Adrenal gland (tissue), 12 donors: ENCODE measurements around the gene SLC30A2. TPM values are rescaled to one million over a fixed set of nuclear protein-coding genes. Genes with fewer than 3 reads are reported as not detected.
A peak's percentile ranks its signal among the peaks of the same experiment; 100 is the strongest.

Experiments used
- DNase-seq, 7 donors: peaks; one replicate each; pipeline ENCODE4 v3.0.0-alpha.2; 2019 to 2020
- H3K27ac ChIP-seq, 5 donors: fragments of 200-600 bp; sonication (generic) in 4 of 5; 1 replicate in 3 of 5; 2 replicates in 2 of 5; pipeline versions ENCODE4 v1.5.1 to v1.8.0; 2016 to 2020; ENCODE audit warnings: mild to moderate bottlenecking in 1 of 5
- H3K27me3 ChIP-seq: fragments of 200-600 bp; 2 replicates; pipeline ENCODE4 v1.8.0; 2021
- H3K36me3 ChIP-seq, 2 donors: fragments of 200-600 bp; replicated peaks in 1 of 2; 1 replicate in 1 of 2; 2 replicates in 1 of 2; pipeline versions ENCODE4 v1.5.1 to v1.8.0; 2018 to 2022
- H3K4me1 ChIP-seq, 2 donors: fragments of 200-600 bp; replicated peaks in 1 of 2; 1 replicate in 1 of 2; 2 replicates in 1 of 2; pipeline versions ENCODE4 v1.5.1 to v1.8.0; 2018 to 2021
- H3K4me3 ChIP-seq, 4 donors: fragments of 200-600 bp; sonication (generic) in 3 of 4; one replicate each; pipeline ENCODE4 v1.5.1; 2016 to 2018
- H3K9me3 ChIP-seq, 3 donors: fragments of 200-600 bp; sonication (generic) in 1 of 3; replicated peaks in 1 of 3; 1 replicate in 2 of 3; 2 replicates in 1 of 3; pipeline versions ENCODE4 v1.5.1 to v1.8.0; 2016 to 2021
- POLR2A ChIP-seq, 2 donors: fragments of 450-650 bp; IDR thresholded peaks; one replicate each; pipeline ENCODE4 v1.6.1; 2017; ENCODE audit warnings: antibody characterized with exemption in 2 of 2, mild to moderate bottlenecking in 2 of 2, moderate library complexity in 1 of 2
- WGBS, 4 donors: extraction: QIAGEN DNeasy Blood & Tissue Kit in 2 of 4; methylation state at CpG; one replicate each; pipeline versions ENCODE4 v1.1.5 to v1.1.7; 2013 to 2017; 5-methylcytosine and 5-hydroxymethylcytosine counted together
- intact Hi-C, 2 donors: fragments of 100-400 bp; cut with DNase I; formaldehyde crosslinking; loops; one replicate each; pipeline versions ENCODE4 v1.14.1 to v1.15.0; 2022 to 2023
- polyA plus RNA-seq, 3 donors: library from polyadenylated mRNA; stranded (reverse); fragments of 200-250 nt in 2 of 3; fragments of 350-450 nt in 1 of 3; fragmentation: Illumina TruSeq in 1 of 3; extraction: RNeasy Lipid Tissue Mini Kit (QIAGEN cat#74804) in 1 of 3; gene quantifications; one replicate each; pipeline ENCODE4 v1.2.3, GENCODE V29; 2013 to 2014
- total RNA-seq, 9 donors: library from RNA; depleted of rRNA in 4 of 9; stranded (reverse); fragments of >200 nt in 4 of 9; fragments of 120-200 nt in 1 of 9; fragmentation: NEBNext Ultra II Directional in 1 of 9; extraction: Animal tissue kit (Norgen Biotek cat#: 25700) in 1 of 9; gene quantifications; one replicate each; pipeline versions ENCODE4 v1.1.0 to v1.2.4, GENCODE V29; 2013 to 2023
- TF ChIP-seq, protein P1 (sequence below), 6 experiments: fragments of 450-650 bp in 4 of 6; fragments of 200-600 bp in 2 of 6; sonication (generic) in 1 of 6; IDR thresholded peaks; 1 replicate in 5 of 6; 2 replicates in 1 of 6; pipeline versions ENCODE4 v1.5.1 to v1.8.0; 2016 to 2021; ENCODE audit warnings: antibody characterized with exemption in 6 of 6, mild to moderate bottlenecking in 2 of 6, moderate library complexity in 1 of 6
- donor health status: healthy with polysubstance abuse.
- donor health status: Bipolar disorder and iron deficiency.
- donor health status: DM: yes; HTN: yes; CAD: no.
- donor health status: DM: no; HTN: no; CAD: no.
- donor health status: DM: no; HTN: no; CAD: no.
- donor health status: DM: yes; HTN: yes; CAD: no.

Gene SLC30A2
- total and polyA plus RNA-seq, 12 donors, result 0.06 to 4.8 (median 0.47) TPM

DNA sequence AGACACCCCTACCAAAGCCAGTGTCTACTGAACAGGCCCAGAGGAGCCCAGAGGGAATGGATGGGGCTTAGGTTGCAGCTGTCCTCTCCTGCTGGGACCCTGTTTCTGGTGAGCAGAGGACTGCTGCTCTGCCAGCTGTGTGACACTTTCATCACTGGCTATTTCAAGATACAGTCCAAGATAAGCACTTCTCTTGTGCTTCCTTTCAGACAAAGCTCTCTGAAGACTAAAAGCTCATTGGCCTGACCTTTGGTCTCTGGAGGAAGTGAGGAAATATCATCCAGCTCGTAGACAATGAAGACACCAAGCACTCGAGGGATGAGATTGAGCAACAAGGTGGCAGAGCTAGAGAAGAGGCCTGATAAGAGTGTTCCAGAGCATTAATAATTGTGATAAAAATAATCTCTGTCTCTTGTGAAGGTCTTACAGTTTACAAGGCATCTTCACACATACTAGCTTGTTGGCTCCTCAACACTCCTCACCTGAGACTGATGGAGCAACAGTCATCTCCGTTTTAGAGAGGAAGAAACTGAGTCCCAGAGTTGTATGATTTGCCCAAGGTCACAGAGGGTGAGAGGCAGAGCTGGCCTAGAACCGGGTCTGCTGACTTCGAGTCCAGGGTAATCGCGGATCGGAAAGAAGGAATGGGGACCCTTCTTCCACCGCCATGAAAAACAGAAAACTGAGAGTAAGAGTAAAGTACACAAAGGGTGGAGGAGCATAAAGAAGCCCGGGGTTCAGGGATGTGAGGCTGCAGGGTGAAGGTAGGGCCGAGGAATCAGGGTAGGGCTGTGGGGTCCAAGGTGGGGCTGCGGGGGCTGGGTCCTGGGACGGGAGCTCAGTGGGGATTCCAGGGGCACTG lies 48.7 kb downstream of the SLC30A2 start:
- WGBS, 4 donors, result 0 to 3% (median 2%) methylated on average over 13 of the region's 13 CpGs
- intact Hi-C loops, result loop anchor here (5.0 to 10.0 kb wide), 2 partner anchors 100 to 172 kb away; no protein-coding TSS in a partner anchor
- TF ChIP-seq, protein P1, sequence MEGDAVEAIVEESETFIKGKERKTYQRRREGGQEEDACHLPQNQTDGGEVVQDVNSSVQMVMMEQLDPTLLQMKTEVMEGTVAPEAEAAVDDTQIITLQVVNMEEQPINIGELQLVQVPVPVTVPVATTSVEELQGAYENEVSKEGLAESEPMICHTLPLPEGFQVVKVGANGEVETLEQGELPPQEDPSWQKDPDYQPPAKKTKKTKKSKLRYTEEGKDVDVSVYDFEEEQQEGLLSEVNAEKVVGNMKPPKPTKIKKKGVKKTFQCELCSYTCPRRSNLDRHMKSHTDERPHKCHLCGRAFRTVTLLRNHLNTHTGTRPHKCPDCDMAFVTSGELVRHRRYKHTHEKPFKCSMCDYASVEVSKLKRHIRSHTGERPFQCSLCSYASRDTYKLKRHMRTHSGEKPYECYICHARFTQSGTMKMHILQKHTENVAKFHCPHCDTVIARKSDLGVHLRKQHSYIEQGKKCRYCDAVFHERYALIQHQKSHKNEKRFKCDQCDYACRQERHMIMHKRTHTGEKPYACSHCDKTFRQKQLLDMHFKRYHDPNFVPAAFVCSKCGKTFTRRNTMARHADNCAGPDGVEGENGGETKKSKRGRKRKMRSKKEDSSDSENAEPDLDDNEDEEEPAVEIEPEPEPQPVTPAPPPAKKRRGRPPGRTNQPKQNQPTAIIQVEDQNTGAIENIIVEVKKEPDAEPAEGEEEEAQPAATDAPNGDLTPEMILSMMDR (IDR thresholded peaks at IDR 0.05), result no peak
- TF ChIP-seq POLR2A (IDR thresholded peaks at IDR 0.05), result peak; percentile 6 to 46
- H3K4me3 ChIP-seq, result peak overlapping the region in 3 of 4 donors; percentile 2 to 69 (median 32)
- peak overlapping the region; percentile 80 to 94 (median 90) for H3K27ac ChIP-seq
- no peaks in the 10 kb centered on the region for H3K27me3 ChIP-seq
- no peaks in the 10 kb centered on the region for H3K36me3 ChIP-seq
- peak; percentile 27 to 86 (median 70) for DNase-seq
- no peaks in the 10 kb centered on the region for H3K9me3 ChIP-seq
- H3K4me1 ChIP-seq, result peaks cover 11 to 19% of the 10 kb centered on the region in 2 donors

DNA sequence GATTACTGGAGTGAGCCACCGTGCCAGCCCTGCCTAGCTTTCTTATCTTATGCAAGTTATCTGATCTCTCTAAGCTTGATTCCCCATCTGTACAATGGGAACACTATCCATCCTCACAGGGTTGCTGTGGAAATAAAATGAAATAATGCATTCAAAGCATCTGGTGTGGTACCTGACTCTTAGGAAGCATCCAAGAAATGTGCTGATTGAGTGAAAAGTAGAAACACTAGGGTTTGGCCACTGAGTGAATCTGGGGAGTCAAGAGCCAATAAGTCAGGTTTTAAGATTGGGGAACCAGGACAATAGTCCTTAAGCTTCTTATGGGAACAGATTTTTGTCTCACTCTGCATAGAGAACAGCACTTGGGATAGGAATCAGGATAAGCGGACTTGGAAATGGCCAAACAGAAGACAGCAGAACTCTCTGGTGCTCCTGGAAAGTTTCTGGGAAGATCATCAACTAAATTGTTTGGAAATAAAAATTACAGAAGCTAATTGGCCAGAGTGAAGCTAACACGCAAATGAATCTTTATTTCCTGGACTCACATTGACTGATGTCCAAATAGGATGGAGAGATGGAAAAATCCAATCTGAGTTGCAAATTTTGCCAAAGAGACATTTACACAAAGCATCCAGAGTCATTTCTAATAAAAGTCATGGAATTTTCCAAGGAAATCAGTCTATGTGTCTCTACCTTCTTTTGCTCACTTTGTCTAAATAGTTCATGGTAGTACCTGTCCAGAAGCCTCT lies 51.3 kb downstream of the SLC30A2 start:
- DNase-seq, result no peak
- no peak overlapping the region for H3K27ac ChIP-seq
- H3K9me3 ChIP-seq, result no peaks in the 10 kb centered on the region
- no peaks in the 10 kb centered on the region for H3K36me3 ChIP-seq
- intact Hi-C loops, result loop anchor here (5.0 to 10.0 kb wide), 2 partner anchors 97 to 170 kb away; no protein-coding TSS in a partner anchor
- H3K4me1 ChIP-seq, result peaks cover 11 to 26% of the 10 kb centered on the region in 2 donors
- no peaks in the 10 kb centered on the region for H3K27me3 ChIP-seq
- no peak overlapping the region for H3K4me3 ChIP-seq
- 92 to 97% (median 96%) methylated on average over 3 of the region's 3 CpGs for WGBS, 4 donors
- TF ChIP-seq, protein P1 (IDR thresholded peaks at IDR 0.05), result no peak
- no peak for TF ChIP-seq POLR2A (IDR thresholded peaks at IDR 0.05)

- no peak for DNase-seq
- 77 to 87% (median 84%) methylated on average over 8 of the region's 8 CpGs for WGBS, 4 donors
- Histone ChIP-seq H3K27me3 (no peaks in the 10 kb centered on the region), H3K9me3 (no peaks in the 10 kb centered on the region), H3K36me3 (no peaks in the 10 kb centered on the region), H3K4me3 (no peak overlapping the region), H3K27ac (no peak overlapping the region), H3K4me1 (peaks cover 11 to 21% of the 10 kb centered on the region in 2 donors)
- no peak for TF ChIP-seq POLR2A (IDR thresholded peaks at IDR 0.05)
- TF ChIP-seq, protein P1 (IDR thresholded peaks at IDR 0.05), result no peak
- intact Hi-C loops, result loop anchor here in 1 of 2 donors (10.0 kb wide), 1 partner anchor 169 kb away; no protein-coding TSS in a partner anchor
Measured at GRCh38 chr1:25993197-25993951, 52.5 kb downstream of the SLC30A2 start.
